Left ventricle myocardium superior (tissue), 1 donor: Measurements from ENCODE around the gene GRK5. TPM values are rescaled to one million over a fixed set of nuclear protein-coding genes. Genes with fewer than 3 reads are reported as not detected.
"Not testable (repeated sequence)": the region's sequence is repeated elsewhere in the genome, so short reads cannot be mapped to it uniquely, and the experiment has no call there.

ENCODE experiments used
- ATAC-seq: fragments of 200-7000 bp; cut with Tn5 transposase; one replicate; pipeline ENCODE4 v1.9.1; 2020; ENCODE audit warnings: mild to moderate bottlenecking, moderate library complexity
- DNase-seq: peaks from one replicate; pipeline ENCODE4 v3.0.0-alpha.2; 2020
- intact Hi-C: fragments of 100-400 bp; cut with micrococcal nuclease; formaldehyde crosslinking; loops from one replicate; pipeline ENCODE4 v1.11.0; 2022
- long read RNA-seq: library from polyadenylated mRNA; unstranded; transcript quantifications from one replicate; pipeline ENCODE4 v2.0.0, GENCODE V29; 2021
- total RNA-seq: library from RNA; stranded (reverse); fragmentation: NEBNext Ultra II Directional; extraction: Animal tissue kit (Norgen Biotek cat#: 25700); gene quantifications from one replicate; pipeline ENCODE4 v1.2.1, GENCODE V29; 2021
- donor health status: DM: no; HTN: yes; CAD: no; lungs with severe emphysema.

GRK5 gene
- 43.4 TPM for total RNA-seq
- long read RNA-seq, transcript GRK5-202 (16 exons, 2,654 nt): major isoform, 31 of 44 reads
- long read RNA-seq, partial matches to known transcripts: 5 of 44 reads
- long read RNA-seq, other reads (novel, unspliced or antisense): 8 of 44 reads

DNA sequence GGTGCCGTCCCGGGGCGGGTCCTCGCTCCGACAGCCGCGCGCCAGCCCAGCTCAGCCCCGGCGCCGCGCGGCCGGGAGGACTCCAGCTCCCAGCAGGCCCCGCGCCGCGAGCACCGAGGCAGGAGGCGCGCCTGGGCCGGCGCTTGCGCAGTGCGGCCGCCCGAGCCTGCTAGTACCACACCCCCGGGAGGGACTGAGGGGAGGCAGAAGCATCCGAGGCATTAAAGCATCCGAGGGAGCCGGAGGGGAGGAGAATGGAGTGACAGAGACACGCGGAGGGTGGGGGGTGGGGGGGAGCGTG is at the start of gene GRK5:
Gene GRK5 (plus strand): TSS at position 206 of the 301 bp plus-strand sequence. CDS start 347 bp downstream, outside the sequence.
- DNase-seq: peak; percentile 98

DNA sequence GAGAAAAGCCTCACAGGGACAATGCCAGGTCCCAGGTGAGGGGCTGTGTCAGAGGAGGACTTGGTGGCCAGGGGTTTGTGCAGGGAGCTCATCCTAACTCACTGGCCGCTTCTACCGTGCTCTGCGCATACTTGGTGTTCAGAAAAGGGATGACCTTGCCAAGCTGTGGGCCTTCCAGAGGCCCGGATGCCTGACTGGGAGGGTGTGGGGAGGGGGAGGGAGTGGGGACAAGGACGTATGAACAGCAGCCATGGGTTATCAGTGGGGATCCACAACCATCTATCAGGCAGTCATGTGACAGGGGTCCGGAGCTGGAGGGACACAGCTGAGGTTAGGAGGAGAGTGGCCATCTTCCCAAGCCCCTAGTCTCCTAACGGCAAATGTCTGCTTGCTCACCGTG is 48.0 kb upstream of the GRK5 start:
- no peak for DNase-seq
- peak; percentile 37 for ATAC-seq
- intact Hi-C loops: no loop called here

More for the DNA sequence above, at the start of gene GRK5:
- ATAC-seq: peak; percentile 93
- intact Hi-C loops: loop anchor here (10.0 kb wide), 1 partner anchor 207 kb away; no protein-coding TSS in a partner anchor

DNA sequence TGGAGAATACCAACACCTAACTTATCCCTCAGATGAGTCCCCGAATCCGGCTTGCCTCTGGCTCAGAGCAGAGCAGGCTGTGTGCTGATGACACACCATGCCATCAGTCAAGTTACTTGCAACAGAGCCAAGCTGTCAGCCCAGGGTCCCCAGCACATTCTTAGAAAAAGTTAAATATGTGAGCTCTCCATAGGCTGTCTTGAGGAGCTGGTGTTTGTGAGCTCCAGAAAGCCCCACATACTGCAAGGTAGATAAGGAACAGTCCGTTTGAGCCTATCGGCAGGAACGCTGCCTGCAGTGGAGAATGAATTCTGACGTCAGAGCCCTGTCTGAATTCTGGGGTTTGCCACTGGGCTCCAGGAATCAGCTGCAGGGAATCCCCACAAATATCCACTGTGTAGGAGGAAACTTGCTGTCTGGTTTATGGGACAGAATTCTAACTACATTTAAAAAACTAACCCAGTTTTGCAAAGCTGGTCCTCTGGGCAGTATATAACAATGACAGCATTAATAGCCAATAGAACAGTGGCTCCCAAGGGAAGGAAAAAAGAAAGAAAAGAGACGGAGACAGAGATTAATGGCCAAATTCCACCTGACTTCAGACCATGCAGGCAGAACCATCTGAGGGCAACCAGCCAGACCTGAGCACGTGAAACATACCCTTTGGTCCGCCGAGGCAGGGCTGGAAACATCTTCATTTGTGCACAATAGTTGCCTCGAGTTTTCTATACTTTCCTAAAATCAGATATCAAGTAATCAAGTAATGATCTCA is 45.5 kb upstream of the GRK5 start:
- intact Hi-C loops: loop anchor here (10.0 kb wide), 1 partner anchor 87 kb away; no protein-coding TSS in a partner anchor
- DNase-seq (no peak), ATAC-seq (no peak)

- ATAC-seq: no peak
- intact Hi-C loops: loop anchor here (10.0 kb wide), 1 partner anchor 88 kb away; no protein-coding TSS in a partner anchor
Measured at GRCh38 chr10:119162452-119163092, 44.8 kb upstream of the GRK5 start.

DNA sequence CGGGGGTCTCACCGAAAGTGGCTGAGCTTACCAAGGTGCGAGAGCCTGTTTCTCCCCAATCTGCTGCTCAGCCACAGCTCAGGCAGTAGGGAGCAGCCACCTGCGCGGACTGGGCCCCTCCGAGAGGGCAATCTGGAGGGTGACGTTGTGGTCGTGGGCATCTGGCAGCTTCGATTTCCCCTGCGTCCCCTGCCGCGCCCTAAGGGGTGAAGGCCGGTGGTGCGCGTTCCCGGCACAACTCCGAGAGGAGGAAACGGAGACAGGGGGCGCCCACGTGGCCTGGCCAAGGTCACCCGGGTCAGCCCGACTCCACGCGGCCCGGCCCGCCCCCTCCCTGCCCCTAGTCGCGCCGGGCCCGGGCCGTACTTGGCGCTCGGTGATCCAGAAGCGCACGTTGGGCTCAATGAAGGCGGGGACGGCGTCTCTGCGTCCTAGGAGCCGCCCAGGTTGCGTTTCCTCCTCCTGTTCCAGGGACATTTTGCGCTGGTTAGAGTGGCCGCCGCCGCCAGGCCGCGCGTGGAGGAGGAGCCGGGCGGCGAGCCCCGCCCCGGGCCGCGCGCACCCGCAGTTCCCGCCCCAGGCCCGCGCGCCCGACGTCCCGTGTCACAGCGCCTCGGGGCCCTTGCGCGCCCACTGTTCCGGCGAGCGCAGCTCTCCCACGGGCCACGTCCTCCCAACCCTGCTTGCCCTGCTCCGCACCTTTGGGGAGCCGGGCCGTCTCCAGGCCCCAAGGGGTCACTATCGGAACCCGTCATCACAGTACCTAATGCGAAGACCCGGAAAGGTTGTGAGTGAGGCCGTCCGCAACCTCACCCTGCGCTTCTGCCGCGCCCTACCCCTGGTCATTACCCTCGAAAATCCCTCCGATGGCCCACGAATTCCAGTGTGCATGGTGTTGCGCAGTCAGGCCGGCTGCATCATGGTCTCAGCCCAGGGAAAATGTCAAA is 41.9 kb upstream of the GRK5 start, which contains the start of gene SFXN4:
Gene SFXN4 (minus strand): TSS at position 544 of the 947 bp plus-strand sequence. CDS start 67 bp downstream, at position 477.
- peak; percentile 91 for DNase-seq
- peak; percentile 96 for ATAC-seq
- intact Hi-C loops: loop anchor here (10.0 kb wide), 1 partner anchor 91 kb away; no protein-coding TSS in a partner anchor

More at GRCh38 chr10:119162452-119163092, 44.8 kb upstream of the GRK5 start:
- DNase-seq: no peak

DNA sequence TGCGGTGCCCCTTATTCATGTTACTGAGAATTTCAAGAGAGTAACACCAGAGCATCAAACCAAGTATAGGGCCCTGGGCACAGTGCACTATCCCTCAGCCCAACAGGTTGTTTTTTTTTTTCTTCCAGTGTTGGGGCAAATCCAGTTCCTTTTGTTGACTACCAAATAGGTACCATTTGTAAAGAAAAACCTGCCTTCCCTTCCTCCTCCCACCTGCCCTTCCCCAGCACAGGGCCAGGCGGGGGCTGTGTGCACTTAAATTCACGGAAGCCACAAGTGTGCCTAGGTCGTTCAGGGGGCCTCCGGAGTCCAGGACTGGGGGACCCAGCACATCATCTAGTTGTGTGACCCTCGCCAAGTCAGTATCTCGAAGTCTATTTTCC is 41.3 kb upstream of the GRK5 start:
- intact Hi-C loops: loop anchor here (10.0 kb wide), 1 partner anchor 91 kb away; no protein-coding TSS in a partner anchor
- DNase-seq (no peak), ATAC-seq (no peak)

GRCh38 chr10:119166564-119166963 is 40.8 kb upstream of the GRK5 start:
- intact Hi-C loops: loop anchor here (10.0 kb wide), 1 partner anchor 92 kb away; no protein-coding TSS in a partner anchor
- ATAC-seq (no peak), DNase-seq (no peak)

DNA sequence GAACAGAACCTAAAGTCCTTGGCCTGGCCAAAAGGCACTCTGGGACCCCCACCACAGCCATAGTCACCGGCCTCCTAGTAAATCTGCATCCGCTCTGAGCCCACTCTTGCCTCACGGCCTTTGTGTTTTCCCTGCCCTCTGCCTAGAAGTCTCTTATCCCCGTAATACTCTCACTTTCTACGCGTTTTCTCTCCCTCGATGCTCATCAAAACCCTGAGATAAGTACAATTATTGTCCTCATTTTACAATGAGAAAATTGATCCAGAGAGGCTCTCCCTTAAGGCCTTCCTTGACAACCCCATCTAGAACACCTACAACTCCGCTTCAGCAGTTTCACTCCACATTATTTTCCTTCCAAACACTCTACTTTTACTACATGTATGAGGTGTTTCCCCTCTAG is 40.3 kb upstream of the GRK5 start:
- no peak for ATAC-seq
- intact Hi-C loops: loop anchor here (10.0 kb wide), 1 partner anchor 92 kb away; no protein-coding TSS in a partner anchor

GRCh38 chr10:119174109-119174508 is 33.3 kb upstream of the GRK5 start:
- intact Hi-C loops: no loop called here
- no peak for ATAC-seq
- no peak for DNase-seq

More for the DNA sequence above, 40.3 kb upstream of the GRK5 start:
- DNase-seq: no peak

DNA sequence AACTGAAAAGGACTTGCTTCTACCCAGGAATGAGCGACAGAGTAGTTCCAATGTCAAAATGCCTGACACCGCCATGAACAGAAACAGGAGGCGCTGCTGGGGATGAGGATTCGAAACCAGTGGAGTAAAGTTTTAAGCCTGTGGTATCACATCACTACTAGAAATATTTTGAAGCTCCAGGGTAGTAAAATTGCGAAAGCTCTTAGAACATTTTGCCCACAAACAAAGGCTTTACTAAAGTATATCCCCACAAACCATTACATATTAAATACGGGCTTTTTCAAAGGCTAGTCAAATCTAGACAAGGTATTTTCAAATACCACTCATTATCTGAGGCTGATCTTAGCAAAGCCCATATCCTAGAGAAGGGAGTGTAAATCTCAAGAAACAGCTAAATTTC is 31.2 kb upstream of the GRK5 start:
- DNase-seq (no peak), ATAC-seq (no peak)
- intact Hi-C loops: no loop called here

- intact Hi-C loops: no loop called here
- ATAC-seq (peak; percentile 2), DNase-seq (no peak)
Measured at GRCh38 chr10:119177708-119178371, 29.5 kb upstream of the GRK5 start.

- ATAC-seq: peak; percentile 100
- intact Hi-C loops: no loop called here
- peak; percentile 97 for DNase-seq
Measured at GRCh38 chr10:119178372-119179119, 28.8 kb upstream of the GRK5 start, which contains the start of gene PRDX3. TSS of gene PRDX3 (minus strand) at chr10:119178812. CDS start at chr10:119178790, 22 bp downstream.

GRCh38 chr10:119180850-119181400 is 26.4 kb upstream of the GRK5 start:
- ATAC-seq, intact Hi-C loops, DNase-seq: not testable (repeated sequence)

GRCh38 chr10:119183664-119184412 is 23.5 kb upstream of the GRK5 start:
- DNase-seq: no peak
- no peak for ATAC-seq
- intact Hi-C loops: no loop called here

DNA sequence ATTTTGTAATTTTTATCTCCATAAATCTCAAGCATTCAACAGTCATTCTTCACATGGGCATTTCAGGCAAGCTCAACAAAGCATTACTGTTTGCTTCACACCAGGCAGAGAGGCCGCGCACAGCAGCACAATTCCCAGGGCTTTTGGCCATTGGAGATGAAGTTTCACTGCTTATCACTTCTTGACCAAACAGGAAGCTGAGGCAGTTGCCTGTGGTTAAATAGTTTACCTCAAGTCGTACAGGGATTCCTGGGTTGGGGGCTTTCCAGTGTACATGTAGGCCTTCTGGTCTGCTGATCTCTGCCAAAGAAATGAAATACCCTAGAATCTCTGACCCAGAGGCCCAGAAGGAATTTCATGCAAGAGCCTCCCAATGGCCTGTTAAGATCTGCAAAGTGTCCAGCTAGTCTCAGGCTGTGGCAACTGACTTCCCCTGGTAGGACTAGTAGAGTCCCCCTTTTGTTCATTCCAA is 17.5 kb upstream of the GRK5 start:
- DNase-seq (no peak), ATAC-seq (no peak)
- intact Hi-C loops: no loop called here

DNA sequence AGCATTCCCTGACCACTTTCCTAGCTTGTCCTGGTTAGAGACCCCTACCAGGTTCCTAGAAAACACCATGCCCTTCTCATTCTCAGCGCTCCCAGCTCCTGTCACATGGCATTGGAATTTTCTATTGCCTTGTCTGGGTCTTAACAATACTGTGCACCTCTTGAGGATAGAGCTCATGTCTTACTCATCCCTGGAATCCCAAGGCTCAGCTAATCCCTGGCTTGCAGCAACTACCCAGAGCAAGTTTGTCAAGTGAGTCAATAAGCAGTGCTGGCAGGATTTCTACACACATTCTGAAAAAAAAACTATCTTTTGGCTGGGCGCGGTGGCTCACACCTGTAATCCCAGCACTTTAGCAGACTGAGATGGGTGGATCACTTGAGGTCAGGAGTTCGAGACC is 17.0 kb upstream of the GRK5 start:
- ATAC-seq: no peak
- intact Hi-C loops: no loop called here
- DNase-seq: no peak
